HEK293 (cell line): ENCODE measurements around the gene HTRA1.

Experiments used
- ATF2 ChIP-seq: fragments of 450-650 bp; formaldehyde crosslinking; IDR thresholded peaks from 2 replicates; pipeline ENCODE4 v1.5.1; 2016; ENCODE audit warnings: missing biosample characterization, missing genetic modification characterization, low read depth
- CTCF ChIP-seq: fragments of 450-650 bp; formaldehyde crosslinking; IDR thresholded peaks from 2 replicates; pipeline ENCODE4 v1.5.1; 2016; ENCODE audit warnings: missing biosample characterization, missing genetic modification characterization
- ZNF24 ChIP-seq: fragments of 450-650 bp; formaldehyde crosslinking; IDR thresholded peaks from 2 replicates; pipeline ENCODE4 v1.5.1; 2016; ENCODE audit warnings: missing biosample characterization, missing genetic modification characterization
- ZNF391 ChIP-seq: fragments of 450-650 bp; formaldehyde crosslinking; IDR thresholded peaks from 2 replicates; pipeline ENCODE4 v1.5.1; 2016; ENCODE audit warnings: low read depth, missing biosample characterization, missing genetic modification characterization, borderline replicate concordance
- ZNF639 ChIP-seq: fragments of 450-650 bp; formaldehyde crosslinking; IDR thresholded peaks from 2 replicates; pipeline ENCODE4 v1.5.1; 2016; ENCODE audit warnings: missing biosample characterization, missing genetic modification characterization

- TF ChIP-seq ZNF24 (no peak), ZNF391 (tag by site-specific recombination) (no peak), CTCF (no peak), ZNF639 (no peak), ATF2 (tag by site-specific recombination) (no peak)
Observed at GRCh38 chr10:122457934-122458333, 3.4 kb upstream of the HTRA1 start.
